Endothelial cell of umbilical vein (primary cell): Measurements from ENCODE around the gene SLC25A21. TPM values are rescaled to one million over a fixed set of nuclear protein-coding genes. Genes with fewer than 3 reads are reported as not detected.

ENCODE experiments used
- BruUV-seq: library from RNA; stranded (reverse); fragments of 400-500 nt; replicated peaks from 2 replicates; lab custom pipeline; 2021; lab: Mats Ljungman, UMichigan
- CTCF ChIA-PET: fragments of 300-600, 350-600 bp; sonication (Branson Sonifier 250); formaldehyde crosslinking; loops from one replicate; lab custom pipeline; 2021; ENCODE audit warnings: antibody characterized with exemption, inconsistent platforms; lab: Charles Lee
- POLR2A ChIA-PET: fragments of 300-600, 350-600 bp; sonication (Branson Sonifier 250); formaldehyde crosslinking; loops from one replicate; lab custom pipeline; 2021; ENCODE audit warnings: antibody characterized with exemption, inconsistent platforms; lab: Charles Lee
- DNase-seq: peaks from one replicate; pipeline ENCODE4 v3.0.0-alpha.2; 2011; ENCODE audit warnings: low read depth, low spot score
- FAIRE-seq: peaks from 2 replicates; lab custom pipeline; 2011; peaks lifted over from hg19 to GRCh38; lab: Jason Lieb, UNC
- H2AFZ ChIP-seq: 2 replicates; pipeline ENCODE4 v1.6.0; 2012; ENCODE audit warnings: low read depth, low read length, control low read depth, inconsistent platforms
- H3K27ac ChIP-seq: 2 replicates; pipeline ENCODE4 v1.5.1; 2011; ENCODE audit warnings: low read depth, mild to moderate bottlenecking, control low read depth, low read length, moderate library complexity; ENCODE audit not compliant: insufficient read depth
- H3K27me3 ChIP-seq, 2 experiments: 2 replicates each; pipeline versions ENCODE4 v1.6.0 to v1.6.1; 2011; ENCODE audit warnings: low read length in 2 of 2, mixed read lengths in 1 of 2; ENCODE audit not compliant: control insufficient read depth in 2 of 2, insufficient read depth in 2 of 2
- H3K36me3 ChIP-seq, 2 experiments: 2 replicates in 1 of 2; 3 replicates in 1 of 2; pipeline ENCODE4 v1.5.1; 2011; ENCODE audit warnings: low read length in 2 of 2, mild to moderate bottlenecking in 1 of 2, moderate library complexity in 1 of 2; ENCODE audit not compliant: control insufficient read depth in 2 of 2, insufficient read depth in 2 of 2; ENCODE audit errors: extremely low read depth in 1 of 2
- H3K4me1 ChIP-seq: 3 replicates; pipeline ENCODE4 v1.5.1; 2011; ENCODE audit warnings: mild to moderate bottlenecking, low read length; ENCODE audit not compliant: control insufficient read depth, insufficient read depth; ENCODE audit errors: extremely low read depth
- H3K4me2 ChIP-seq: 2 replicates; pipeline ENCODE4 v1.6.1; 2011; ENCODE audit warnings: low read length, control low read depth, mixed read lengths; ENCODE audit not compliant: insufficient read depth
- H3K4me3 ChIP-seq, 3 experiments: fragments of 200-600 bp in 1 of 3; sonication (generic), shearing (Covaris generic) in 1 of 3; replicated peaks in 1 of 3; 2 replicates each; pipeline ENCODE4 v1.5.1; 2011 to 2016; ENCODE audit warnings: control low read depth in 3 of 3, low read length in 3 of 3, mild to moderate bottlenecking in 2 of 3, inconsistent platforms in 1 of 3, low read depth in 1 of 3, moderate library complexity in 1 of 3; ENCODE audit not compliant: insufficient read depth in 1 of 3
- H3K79me2 ChIP-seq: 2 replicates; pipeline ENCODE4 v1.6.0; 2012; ENCODE audit warnings: low read length, inconsistent platforms; ENCODE audit not compliant: control insufficient read depth, insufficient read depth
- H3K9ac ChIP-seq: replicated peaks from 2 replicates; pipeline ENCODE3; 2011; ENCODE audit warnings: low read length, control low read depth; ENCODE audit not compliant: insufficient read depth; ENCODE audit errors: extremely low read depth
- H3K9me1 ChIP-seq: replicated peaks from 3 replicates; pipeline ENCODE4 v1.6.0; 2011; ENCODE audit warnings: mild to moderate bottlenecking, low read length; ENCODE audit not compliant: control insufficient read depth, insufficient read depth; ENCODE audit errors: extremely low read depth
- H3K9me3 ChIP-seq: replicated peaks from 2 replicates; pipeline ENCODE4 v1.5.1; 2012; ENCODE audit warnings: low read length, inconsistent platforms; ENCODE audit not compliant: control insufficient read depth, insufficient read depth
- H4K20me1 ChIP-seq: replicated peaks from 2 replicates; pipeline ENCODE3; 2011; ENCODE audit warnings: mild to moderate bottlenecking, low read length; ENCODE audit not compliant: control insufficient read depth, insufficient read depth; ENCODE audit errors: extremely low read depth
- CTCF ChIP-seq, 2 donors: IDR thresholded peaks; 1 replicate in 1 of 2; 2 replicates in 1 of 2; pipeline ENCODE4 v1.5.1; 2011; ENCODE audit warnings: low read length in 2 of 2, mild to moderate bottlenecking in 2 of 2, moderate library complexity in 2 of 2, control low read depth in 1 of 2, inconsistent platforms in 1 of 2, low read depth in 1 of 2; ENCODE audit not compliant: insufficient read depth in 1 of 2; ENCODE audit errors: extremely low read depth in 1 of 2
- EZH2 ChIP-seq: IDR thresholded peaks from 2 replicates; pipeline ENCODE4 v1.6.1; 2012; ENCODE audit warnings: borderline replicate concordance, low read depth, mild to moderate bottlenecking, moderate library complexity, low read length, inconsistent platforms; ENCODE audit not compliant: severe bottlenecking
- FOS ChIP-seq: IDR thresholded peaks from 2 replicates; pipeline ENCODE4 v1.6.1; 2011; ENCODE audit warnings: mild to moderate bottlenecking, low read length, moderate library complexity, borderline replicate concordance; ENCODE audit not compliant: insufficient read depth
- GATA2 ChIP-seq: IDR thresholded peaks from 2 replicates; pipeline ENCODE4 v1.7.0; 2011; ENCODE audit warnings: low read depth, mild to moderate bottlenecking, moderate library complexity, mixed read lengths, low read length; ENCODE audit not compliant: insufficient read length, insufficient read depth
- JUN ChIP-seq: IDR thresholded peaks from 2 replicates; pipeline ENCODE4 v1.6.1; 2011; ENCODE audit warnings: borderline replicate concordance, low read depth; ENCODE audit not compliant: insufficient read length, insufficient read depth
- MAX ChIP-seq: IDR thresholded peaks from 2 replicates; pipeline ENCODE4 v1.6.1; 2011; ENCODE audit not compliant: insufficient read depth, insufficient read length
- MYC ChIP-seq: IDR thresholded peaks from one replicate; pipeline ENCODE4 v1.6.1; 2011; ENCODE audit warnings: mild to moderate bottlenecking, low read depth, low read length
- POLR2A ChIP-seq: IDR thresholded peaks from 2 replicates; pipeline ENCODE4 v1.6.1; 2012; ENCODE audit warnings: low read depth, mild to moderate bottlenecking, control low read depth, low read length
- POLR2AphosphoS5 ChIP-seq: IDR thresholded peaks from 2 replicates; pipeline ENCODE4 v1.6.1; 2012; ENCODE audit warnings: low read depth, mild to moderate bottlenecking, control low read depth, low read length, moderate library complexity; ENCODE audit not compliant: insufficient read depth
- dilution Hi-C: fragments of 300-500 bp; cut with MboI; formaldehyde crosslinking; loops from one replicate; pipeline ENCODE4 v1.15.0; 2019; ENCODE audit warnings: low sequenced_read_pairs; ENCODE audit not compliant: extremely low pct_ligation_motif_present
- intact Hi-C: fragments of 100-400 bp; cut with micrococcal nuclease; formaldehyde crosslinking; loops from one replicate; pipeline ENCODE4 v1.10.0; 2022
- polyA plus RNA-seq, 4 experiments: library from polyadenylated mRNA; depleted of rRNA in 3 of 4; stranded (reverse) in 3 of 4; unstranded in 1 of 4; fragments of >200 nt; gene quantifications; 2 replicates each; pipeline versions ENCODE4 v1.2.1 to v1.2.3, GENCODE V29; 2011 to 2012; ENCODE audit warnings: missing spikeins in 1 of 4
- total RNA-seq: library from RNA; stranded (reverse); gene quantifications from 2 replicates; pipeline ENCODE4 v1.2.3, GENCODE V29; 2021

SLC25A21 gene
- total and polyA plus RNA-seq, 2 donors (not counting 3 experiments of a cell fraction or from before 2014, with no cell fraction given), result 0.98 to 1.4 TPM

- BruUV-seq, result no TSS peak
- Histone ChIP-seq H3K27me3 (peaks cover 3 to 8% of the 10 kb centered on the region in 2 experiments), H3K9me3 (no peaks in the 10 kb centered on the region), H2AFZ (no peak overlapping the region), H3K4me1 (no peaks in the 10 kb centered on the region), H3K4me3 (no peak overlapping the region), H3K9me1 (no peaks in the 10 kb centered on the region), H4K20me1 (no peaks in the 10 kb centered on the region), H3K36me3 (no peaks in the 10 kb centered on the region), H3K4me2 (no peak overlapping the region), H3K27ac (no peak overlapping the region), H3K9ac (no peak overlapping the region), H3K79me2 (no peaks in the 10 kb centered on the region)
- POLR2A ChIA-PET, result no interaction called here
- dilution Hi-C loops, result no loop called here
- CTCF ChIA-PET, result no interaction called here
- no peak for TF ChIP-seq JUN
- TF ChIP-seq POLR2A, result no peak
- TF ChIP-seq FOS, result no peak
- TF ChIP-seq POLR2AphosphoS5, result no peak
- no peak for TF ChIP-seq EZH2
- TF ChIP-seq CTCF (IDR thresholded peaks at IDR 0.05; ENCODE audit: extremely low read depth in 1 of 2, insufficient read depth in 1 of 2, low read depth in 1 of 2, low read length in 2 of 2), result no peak
- no peak for TF ChIP-seq MAX
- TF ChIP-seq GATA2, result no peak
- no peak for TF ChIP-seq MYC
- no peak for DNase-seq
- FAIRE-seq, result no peak
- intact Hi-C loops, result no loop called here
Observed at GRCh38 chr14:36910578-36910977, 261.8 kb downstream of the SLC25A21 start.
